Osteoblast (primary cell): ENCODE data around the gene MUCL3. TPM values are rescaled to one million over a fixed set of nuclear protein-coding genes. Genes with fewer than 3 reads are reported as not detected.
"Not testable (repeated sequence)": the region's sequence is repeated elsewhere in the genome, so short reads cannot be mapped to it uniquely, and the experiment has no call there.

ENCODE experiments used
- DNase-seq: peaks from one replicate; pipeline ENCODE4 v3.0.0; 2011; ENCODE audit warnings: low spot score, mixed read lengths; ENCODE audit not compliant: insufficient read length; ENCODE audit errors: missing footprints
- H2AFZ ChIP-seq: 2 replicates; pipeline ENCODE4 v1.6.0; 2011; ENCODE audit warnings: mild to moderate bottlenecking, low read length
- H3K27ac ChIP-seq: 2 replicates; pipeline ENCODE4 v1.5.1; 2011; ENCODE audit warnings: mild to moderate bottlenecking, low read depth, low read length, moderate library complexity
- H3K27me3 ChIP-seq: 2 replicates; pipeline ENCODE4 v1.6.0; 2012; ENCODE audit warnings: mild to moderate bottlenecking, control low read depth, inconsistent platforms, low read length, moderate library complexity; ENCODE audit not compliant: insufficient read depth
- H3K36me3 ChIP-seq: 2 replicates; pipeline ENCODE4 v1.5.1; 2011; ENCODE audit warnings: mild to moderate bottlenecking, low read length, control low read depth, moderate library complexity; ENCODE audit not compliant: insufficient read depth
- H3K4me1 ChIP-seq: 2 replicates; pipeline ENCODE4 v1.5.1; 2011; ENCODE audit warnings: mild to moderate bottlenecking, low read length, control low read depth, moderate library complexity; ENCODE audit not compliant: insufficient read depth
- H3K4me2 ChIP-seq: 2 replicates; pipeline ENCODE4 v1.6.0; 2011; ENCODE audit warnings: mild to moderate bottlenecking, low read length; ENCODE audit not compliant: insufficient read depth
- H3K4me3 ChIP-seq: fragments of 200-600 bp; sonication (generic); 3 replicates; pipeline ENCODE4 v1.5.1; 2012; ENCODE audit warnings: mild to moderate bottlenecking, low read length, inconsistent platforms; ENCODE audit not compliant: insufficient read depth
- H3K79me2 ChIP-seq: 2 replicates; pipeline ENCODE4 v1.6.0; 2012; ENCODE audit warnings: mild to moderate bottlenecking, low read length, control low read depth, inconsistent platforms; ENCODE audit not compliant: insufficient read depth
- H3K9me3 ChIP-seq: 2 replicates; pipeline ENCODE4 v1.5.1; 2011; ENCODE audit warnings: low read depth, low read length, control low read depth
- H4K20me1 ChIP-seq: 2 replicates; pipeline ENCODE4 v1.6.0; 2012; ENCODE audit warnings: mild to moderate bottlenecking, low read length, control low read depth; ENCODE audit not compliant: insufficient read depth
- CTCF ChIP-seq: IDR thresholded peaks from 2 replicates; pipeline ENCODE4 v1.5.1; 2011; ENCODE audit warnings: mild to moderate bottlenecking, low read depth, low read length, moderate library complexity; ENCODE audit errors: extremely low read depth
- total RNA-seq: library from RNA; depleted of rRNA; stranded (reverse); fragments of >200 nt; gene quantifications from 2 replicates; pipeline ENCODE4 v1.2.3, GENCODE V29; 2012

The MUCL3 gene
- total RNA-seq, 1 donor: not detected

DNA sequence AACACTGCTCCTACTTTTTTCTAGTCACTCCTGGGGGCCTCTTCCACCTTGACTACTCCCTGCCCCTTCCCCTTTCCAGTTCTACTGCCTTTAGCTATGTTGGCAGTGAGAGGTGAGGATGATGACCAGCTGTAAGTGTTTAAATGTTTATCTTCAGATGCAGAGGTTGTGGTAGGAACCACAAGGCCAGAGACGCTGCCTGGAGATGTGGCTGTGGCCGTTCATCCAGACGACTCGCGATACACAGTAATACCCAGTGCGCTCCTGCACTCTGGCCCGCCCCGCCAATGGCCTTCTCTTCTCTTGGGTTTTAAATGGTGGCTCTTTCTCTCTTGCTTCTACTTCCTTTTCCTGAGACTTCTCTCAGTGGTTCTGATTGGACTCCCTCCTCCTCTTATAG is 22.1 kb upstream of the MUCL3 start:
- Histone ChIP-seq H3K4me3 (no peak overlapping the region), H3K27me3 (no peaks in the 10 kb centered on the region), H3K36me3 (peaks cover 61% of the 10 kb centered on the region), H3K4me2 (no peak overlapping the region), H3K9me3 (no peaks in the 10 kb centered on the region), H3K27ac (no peak overlapping the region), H2AFZ (no peak overlapping the region), H4K20me1 (no peaks in the 10 kb centered on the region), H3K4me1 (peaks cover 18% of the 10 kb centered on the region), H3K79me2 (no peaks in the 10 kb centered on the region)
- DNase-seq: peak; percentile 36
- no peak for TF ChIP-seq CTCF

- H3K4me2 ChIP-seq: no peak overlapping the region
- no peak for DNase-seq
- H3K9me3 ChIP-seq: no peaks in the 10 kb centered on the region
- H3K4me1 ChIP-seq: no peaks in the 10 kb centered on the region
- no peak overlapping the region for H3K4me3 ChIP-seq
- no peak overlapping the region for H2AFZ ChIP-seq
- H3K27ac ChIP-seq: no peak overlapping the region
- H3K36me3 ChIP-seq: peaks cover 61% of the 10 kb centered on the region
- H3K27me3 ChIP-seq: no peaks in the 10 kb centered on the region
- no peaks in the 10 kb centered on the region for H3K79me2 ChIP-seq
- no peaks in the 10 kb centered on the region for H4K20me1 ChIP-seq
- no peak for TF ChIP-seq CTCF
These were observed 18.3 kb upstream of the MUCL3 start for GRCh38 chr6:30922447-30922852.

DNA sequence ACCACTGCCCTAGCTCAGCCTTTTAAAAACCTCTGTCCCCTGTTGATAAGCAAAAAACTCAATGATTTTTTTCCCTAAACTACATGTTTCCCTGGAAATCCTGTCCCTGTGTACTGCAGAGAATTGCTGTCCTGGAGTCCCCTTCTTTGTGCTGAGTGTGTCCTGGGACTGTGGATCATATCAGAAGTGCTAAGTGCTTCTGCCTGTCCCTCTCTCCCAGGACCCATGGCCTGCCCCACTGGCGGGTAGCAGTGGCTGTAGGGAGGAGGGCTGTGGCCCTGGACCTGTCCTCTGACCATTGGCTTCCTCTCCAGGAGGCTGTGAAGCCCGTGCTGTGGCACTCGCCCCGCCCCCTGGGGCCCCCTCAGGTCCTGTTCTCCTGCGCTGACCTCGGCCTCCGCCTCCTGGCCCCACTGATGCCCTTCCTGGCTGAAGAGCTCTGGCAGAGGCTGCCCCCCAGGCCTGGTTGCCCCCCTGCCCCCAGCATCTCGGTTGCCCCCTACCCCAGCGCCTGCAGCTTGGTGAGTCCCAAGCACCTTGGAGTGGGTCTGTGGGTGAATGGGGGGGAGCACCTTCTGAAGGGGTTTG is 16.6 kb upstream of the MUCL3 start:
- DNase-seq, H3K9me3 ChIP-seq, H3K4me2 ChIP-seq, H2AFZ ChIP-seq, H3K79me2 ChIP-seq, H3K4me3 ChIP-seq, H3K27ac ChIP-seq, H3K4me1 ChIP-seq, H3K27me3 ChIP-seq, H4K20me1 ChIP-seq: not testable (repeated sequence)
- peaks cover 47% of the 10 kb centered on the region for H3K36me3 ChIP-seq

GRCh38 chr6:30926644-30927043 is 14.1 kb upstream of the MUCL3 start:
- no peaks in the 10 kb centered on the region for H3K9me3 ChIP-seq
- H4K20me1 ChIP-seq: no peaks in the 10 kb centered on the region
- TF ChIP-seq CTCF: no peak
- H3K27ac ChIP-seq: no peak overlapping the region
- no peak overlapping the region for H2AFZ ChIP-seq
- no peaks in the 10 kb centered on the region for H3K4me1 ChIP-seq
- no peaks in the 10 kb centered on the region for H3K27me3 ChIP-seq
- DNase-seq: peak; percentile 84
- no peaks in the 10 kb centered on the region for H3K79me2 ChIP-seq
- H3K4me2 ChIP-seq: no peak overlapping the region
- peaks cover 28% of the 10 kb centered on the region for H3K36me3 ChIP-seq
- H3K4me3 ChIP-seq: no peak overlapping the region

- H3K36me3 ChIP-seq: peaks cover 26% of the 10 kb centered on the region
- not testable (repeated sequence) for H2AFZ ChIP-seq, H3K4me3 ChIP-seq, H3K27ac ChIP-seq, H3K4me1 ChIP-seq, DNase-seq, H3K4me2 ChIP-seq, H3K9me3 ChIP-seq, H3K79me2 ChIP-seq, H4K20me1 ChIP-seq, H3K27me3 ChIP-seq
These were observed 13.7 kb upstream of the MUCL3 start for GRCh38 chr6:30927080-30927479.
